A673 (cell line): Measurements from ENCODE around the gene NDST4.

Source experiments
- CTCF ChIP-seq: fragments of 300-800, 200-600 bp; sonication (generic); conservative IDR thresholded peaks from 2 replicates; pipeline ENCODE4 v1.5.1; 2017; ENCODE audit warnings: low read depth, mild to moderate bottlenecking, antibody characterized with exemption, low read length, moderate library complexity, mixed read lengths
- EZH2 ChIP-seq: fragments of 200-600 bp; sonication (generic); IDR thresholded peaks from 2 replicates; pipeline ENCODE4 v1.6.1; 2017; ENCODE audit warnings: borderline replicate concordance, low read depth, mild to moderate bottlenecking, mixed read lengths, antibody characterized with exemption, low read length; ENCODE audit not compliant: poor library complexity, severe bottlenecking

- TF ChIP-seq CTCF = no peak
- no peak for TF ChIP-seq EZH2
These were observed 208.4 kb downstream of the NDST4 start for GRCh38 chr4:114905017-114905416.
